Measurements from ENCODE around the gene KRT81.

KRT81 gene

GRCh38 chr12:52271158-52271557 lies 20.2 kb downstream of the KRT81 start:
- DNase-seq (ENCODE audit: low spot score), result no peak
- TF ChIP-seq CTCF (IDR thresholded peaks at IDR 0.05; ENCODE audit: extremely low read depth, insufficient read depth, missing control alignments), result no peak
- in situ Hi-C loops (cut with MboI; ENCODE audit: low pct_unique_long_range_greater_than_20kb, low sequenced_read_pairs, unreplicated experiment), result no loop called here

DNA sequence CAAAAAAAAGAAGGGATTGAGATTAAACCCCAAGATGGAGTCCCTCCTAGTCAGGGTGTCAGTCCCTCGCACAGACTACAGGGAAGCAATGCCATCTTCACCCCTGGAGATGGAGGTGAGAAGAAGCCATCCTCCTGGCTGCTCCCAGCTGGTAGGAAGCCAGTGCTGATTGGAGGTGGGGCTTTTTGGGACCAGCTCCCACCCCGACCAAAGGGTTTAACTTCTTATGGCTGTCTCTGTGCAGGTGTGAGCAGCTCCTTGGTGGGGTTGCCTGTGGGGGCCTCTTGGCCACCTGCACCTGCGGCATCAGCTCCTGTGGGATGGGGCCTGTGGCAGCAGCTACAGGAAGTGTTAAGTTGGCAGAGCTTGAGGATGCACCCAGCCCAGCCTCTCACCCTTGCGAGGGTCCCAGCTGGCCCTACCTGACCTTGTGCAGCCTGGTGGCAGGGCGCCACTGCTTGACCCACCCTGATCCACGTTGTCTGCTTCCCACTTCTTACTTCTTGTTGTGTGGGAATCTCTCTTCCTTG lies 20.7 kb downstream of the KRT81 start:
- no peak for DNase-seq (ENCODE audit: low spot score)
- no peak for TF ChIP-seq CTCF (IDR thresholded peaks at IDR 0.05; ENCODE audit: extremely low read depth, insufficient read depth, missing control alignments)
- in situ Hi-C loops (cut with MboI; ENCODE audit: low pct_unique_long_range_greater_than_20kb, low sequenced_read_pairs, unreplicated experiment), result no loop called here

GRCh38 chr12:52268212-52268611 lies 23.1 kb downstream of the KRT81 start:
- DNase-seq (ENCODE audit: low spot score), result no peak
- in situ Hi-C loops (cut with MboI; ENCODE audit: low pct_unique_long_range_greater_than_20kb, low sequenced_read_pairs, unreplicated experiment), result no loop called here

DNA sequence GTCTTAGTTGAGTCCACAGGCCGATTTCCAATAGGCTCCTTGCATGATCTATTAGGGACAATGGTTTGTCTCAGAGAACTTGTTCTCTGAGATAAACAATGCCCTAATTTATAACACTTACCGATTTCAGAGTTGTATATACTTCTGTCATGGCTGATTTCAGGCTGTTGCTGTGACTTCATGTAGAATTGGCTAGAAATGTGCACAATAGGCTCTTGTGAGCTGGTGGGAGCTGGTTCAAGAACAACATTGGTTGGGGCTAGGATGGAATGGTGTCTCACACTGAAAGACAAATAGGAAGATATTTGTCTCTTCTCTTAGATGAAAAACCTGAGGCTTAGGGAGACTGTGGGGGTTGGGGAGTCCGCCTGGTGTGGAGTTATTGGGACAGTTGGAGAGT lies 23.6 kb downstream of the KRT81 start:
- TF ChIP-seq CTCF (IDR thresholded peaks at IDR 0.05; ENCODE audit: extremely low read depth, insufficient read depth, missing control alignments), result no peak
- DNase-seq (ENCODE audit: low spot score), result no peak
- in situ Hi-C loops (cut with MboI; ENCODE audit: low pct_unique_long_range_greater_than_20kb, low sequenced_read_pairs, unreplicated experiment), result no loop called here

More at GRCh38 chr12:52268212-52268611, 23.1 kb downstream of the KRT81 start:
- no peak for TF ChIP-seq CTCF (IDR thresholded peaks at IDR 0.05; ENCODE audit: extremely low read depth, insufficient read depth, missing control alignments)

GRCh38 chr12:52267266-52267665 lies 24.1 kb downstream of the KRT81 start:
- DNase-seq (ENCODE audit: low spot score), result no peak
- in situ Hi-C loops (cut with MboI; ENCODE audit: low pct_unique_long_range_greater_than_20kb, low sequenced_read_pairs, unreplicated experiment), result no loop called here
- TF ChIP-seq CTCF (IDR thresholded peaks at IDR 0.05; ENCODE audit: extremely low read depth, insufficient read depth, missing control alignments), result no peak

DNA sequence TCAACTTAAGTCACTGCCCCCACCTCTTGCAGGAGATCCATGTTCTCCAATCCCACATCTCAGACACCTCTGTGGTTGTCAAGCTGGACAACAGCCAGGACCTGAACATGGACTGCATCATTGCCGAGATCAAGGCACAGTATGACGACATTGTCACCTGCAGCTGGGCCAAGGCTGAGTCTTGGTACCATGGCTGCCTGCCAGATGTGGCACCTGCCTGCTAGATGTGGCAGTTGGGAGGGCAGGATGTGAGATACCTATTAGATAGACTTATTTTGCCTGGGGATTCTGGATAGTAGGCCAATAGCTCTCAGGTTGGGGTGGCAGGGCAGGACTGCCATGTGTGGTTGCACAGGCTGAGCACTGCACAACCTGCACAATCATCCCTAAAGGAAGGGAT lies 24.8 kb downstream of the KRT81 start:
- no peak for DNase-seq (ENCODE audit: low spot score)
- TF ChIP-seq CTCF (IDR thresholded peaks at IDR 0.05; ENCODE audit: extremely low read depth, insufficient read depth, missing control alignments), result no peak
- in situ Hi-C loops (cut with MboI; ENCODE audit: low pct_unique_long_range_greater_than_20kb, low sequenced_read_pairs, unreplicated experiment), result no loop called here

GRCh38 chr12:52264435-52264825 lies 26.9 kb downstream of the KRT81 start:
- in situ Hi-C loops (cut with MboI; ENCODE audit: low pct_unique_long_range_greater_than_20kb, low sequenced_read_pairs, unreplicated experiment), result no loop called here
- TF ChIP-seq CTCF (IDR thresholded peaks at IDR 0.05; ENCODE audit: extremely low read depth, insufficient read depth, missing control alignments), result no peak
- DNase-seq (ENCODE audit: low spot score), result no peak
